Measurements from ENCODE around the gene PRKAG2. TPM values are rescaled to one million over a fixed set of nuclear protein-coding genes. Genes with fewer than 3 reads are reported as not detected.

Gene PRKAG2
- polyA plus RNA-seq, 3 donors = 29.2 to 59.8 (median 30.9) TPM

- Mint-ChIP-seq H3K27me3 (ENCODE audit: low read depth in 3 of 3) (peaks cover 0 to 4% (median 0%) of the 10 kb centered on the region in 3 donors), H3K4me3 (no peak overlapping the region), H3K4me1 (no peaks in the 10 kb centered on the region), H3K9me3 (peaks cover 0 to 8% (median 3%) of the 10 kb centered on the region in 7 donors), H3K36me3 (peaks cover 74 to 81% of the 10 kb centered on the region in 2 donors), H3K27ac (no peak overlapping the region)
- no peak overlapping the region for H3K4me2 ChIP-seq (replicated peaks; ENCODE audit: extremely low read depth, low read length, poor library complexity, severe bottlenecking)
- H4K20me1 ChIP-seq (ENCODE audit: insufficient read depth, low read length) = peaks cover 95% of the 10 kb centered on the region
- H3K9ac ChIP-seq (ENCODE audit: insufficient read depth, low read length, poor library complexity, severe bottlenecking) = no peak overlapping the region
- TF ChIP-seq CTCF (IDR thresholded peaks at IDR 0.05) = no peak
- no peak overlapping the region for H3K4me3 ChIP-seq (replicated peaks in 1 of 3; ENCODE audit: low read depth in 2 of 3, low read length in 3 of 3)
- intact Hi-C loops (cut with micrococcal nuclease) = no loop called here
- H3K36me3 ChIP-seq (replicated peaks in 1 of 2; ENCODE audit: control insufficient read depth in 1 of 2, insufficient read depth in 2 of 2, low read length in 2 of 2) = peaks cover 31 to 86% of the 10 kb centered on the region in 2 donors
- H2AFZ ChIP-seq (ENCODE audit: insufficient read depth, low read depth, low read length, poor library complexity, severe bottlenecking) = no peak overlapping the region
- no peak overlapping the region for H3K27ac ChIP-seq (ENCODE audit: low read depth in 1 of 2, low read length in 2 of 2)
- WGBS (ENCODE audit: insufficient coverage) = 100% methylated on average over 2 of the region's 2 CpGs
- H3K9me3 ChIP-seq (replicated peaks in 1 of 2; ENCODE audit: control insufficient read depth in 1 of 2, insufficient read depth in 1 of 2, low read length in 2 of 2) = no peaks in the 10 kb centered on the region
- H3K4me1 ChIP-seq (ENCODE audit: control insufficient read depth in 1 of 2, insufficient read depth in 2 of 2, low read length in 2 of 2) = no peaks in the 10 kb centered on the region
- no peaks in the 10 kb centered on the region for H3K79me2 ChIP-seq (ENCODE audit: insufficient read depth, low read length)
- DNase-seq = no peak
- H3K27me3 ChIP-seq (ENCODE audit: control insufficient read depth in 2 of 2, insufficient read depth in 2 of 2, low read length in 2 of 2) = no peaks in the 10 kb centered on the region
These were observed 207.2 kb downstream of the PRKAG2 start for GRCh38 chr7:151669762-151670161.

GRCh38 chr7:151666886-151667285 is 210.0 kb downstream of the PRKAG2 start:
- intact Hi-C loops (cut with micrococcal nuclease) = no loop called here
- Histone ChIP-seq H3K4me2 (replicated peaks; ENCODE audit: extremely low read depth, low read length, poor library complexity, severe bottlenecking) (no peak overlapping the region), H3K27ac (ENCODE audit: low read depth in 1 of 2, low read length in 2 of 2) (no peak overlapping the region), H2AFZ (ENCODE audit: insufficient read depth, low read depth, low read length, poor library complexity, severe bottlenecking) (no peak overlapping the region), H3K27me3 (ENCODE audit: control insufficient read depth in 2 of 2, insufficient read depth in 2 of 2, low read length in 2 of 2) (no peaks in the 10 kb centered on the region), H3K36me3 (replicated peaks in 1 of 2; ENCODE audit: control insufficient read depth in 1 of 2, insufficient read depth in 2 of 2, low read length in 2 of 2) (peaks cover 12 to 73% of the 10 kb centered on the region in 2 donors), H4K20me1 (ENCODE audit: insufficient read depth, low read length) (peaks cover 95% of the 10 kb centered on the region), H3K4me1 (ENCODE audit: control insufficient read depth in 1 of 2, insufficient read depth in 2 of 2, low read length in 2 of 2) (no peaks in the 10 kb centered on the region), H3K9ac (ENCODE audit: insufficient read depth, low read length, poor library complexity, severe bottlenecking) (no peak overlapping the region), H3K4me3 (replicated peaks in 1 of 3; ENCODE audit: low read depth in 2 of 3, low read length in 3 of 3) (no peak overlapping the region), H3K79me2 (ENCODE audit: insufficient read depth, low read length) (no peaks in the 10 kb centered on the region), H3K9me3 (replicated peaks in 1 of 2; ENCODE audit: control insufficient read depth in 1 of 2, insufficient read depth in 1 of 2, low read length in 2 of 2) (no peaks in the 10 kb centered on the region)
- no peak overlapping the region for H3K27ac Mint-ChIP-seq
- no peaks in the 10 kb centered on the region for H3K4me1 Mint-ChIP-seq
- peaks cover 0 to 4% (median 0%) of the 10 kb centered on the region in 3 donors for H3K27me3 Mint-ChIP-seq (ENCODE audit: low read depth in 3 of 3)
- DNase-seq = no peak
- peaks cover 56 to 72% of the 10 kb centered on the region in 2 donors for H3K36me3 Mint-ChIP-seq
- TF ChIP-seq CTCF (IDR thresholded peaks at IDR 0.05) = no peak
- H3K4me3 Mint-ChIP-seq = no peak overlapping the region
- WGBS (ENCODE audit: insufficient coverage) = 100% methylated on average over 3 of the region's 3 CpGs
- H3K9me3 Mint-ChIP-seq = peaks cover 0 to 8% (median 3%) of the 10 kb centered on the region in 7 donors
